ENCODE measurements around the gene PRIMPOL.
"Not testable (repeated sequence)": the region's sequence is repeated elsewhere in the genome, so short reads cannot be mapped to it uniquely, and the experiment has no call there.

PRIMPOL gene, protein sequence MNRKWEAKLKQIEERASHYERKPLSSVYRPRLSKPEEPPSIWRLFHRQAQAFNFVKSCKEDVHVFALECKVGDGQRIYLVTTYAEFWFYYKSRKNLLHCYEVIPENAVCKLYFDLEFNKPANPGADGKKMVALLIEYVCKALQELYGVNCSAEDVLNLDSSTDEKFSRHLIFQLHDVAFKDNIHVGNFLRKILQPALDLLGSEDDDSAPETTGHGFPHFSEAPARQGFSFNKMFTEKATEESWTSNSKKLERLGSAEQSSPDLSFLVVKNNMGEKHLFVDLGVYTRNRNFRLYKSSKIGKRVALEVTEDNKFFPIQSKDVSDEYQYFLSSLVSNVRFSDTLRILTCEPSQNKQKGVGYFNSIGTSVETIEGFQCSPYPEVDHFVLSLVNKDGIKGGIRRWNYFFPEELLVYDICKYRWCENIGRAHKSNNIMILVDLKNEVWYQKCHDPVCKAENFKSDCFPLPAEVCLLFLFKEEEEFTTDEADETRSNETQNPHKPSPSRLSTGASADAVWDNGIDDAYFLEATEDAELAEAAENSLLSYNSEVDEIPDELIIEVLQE

DNA sequence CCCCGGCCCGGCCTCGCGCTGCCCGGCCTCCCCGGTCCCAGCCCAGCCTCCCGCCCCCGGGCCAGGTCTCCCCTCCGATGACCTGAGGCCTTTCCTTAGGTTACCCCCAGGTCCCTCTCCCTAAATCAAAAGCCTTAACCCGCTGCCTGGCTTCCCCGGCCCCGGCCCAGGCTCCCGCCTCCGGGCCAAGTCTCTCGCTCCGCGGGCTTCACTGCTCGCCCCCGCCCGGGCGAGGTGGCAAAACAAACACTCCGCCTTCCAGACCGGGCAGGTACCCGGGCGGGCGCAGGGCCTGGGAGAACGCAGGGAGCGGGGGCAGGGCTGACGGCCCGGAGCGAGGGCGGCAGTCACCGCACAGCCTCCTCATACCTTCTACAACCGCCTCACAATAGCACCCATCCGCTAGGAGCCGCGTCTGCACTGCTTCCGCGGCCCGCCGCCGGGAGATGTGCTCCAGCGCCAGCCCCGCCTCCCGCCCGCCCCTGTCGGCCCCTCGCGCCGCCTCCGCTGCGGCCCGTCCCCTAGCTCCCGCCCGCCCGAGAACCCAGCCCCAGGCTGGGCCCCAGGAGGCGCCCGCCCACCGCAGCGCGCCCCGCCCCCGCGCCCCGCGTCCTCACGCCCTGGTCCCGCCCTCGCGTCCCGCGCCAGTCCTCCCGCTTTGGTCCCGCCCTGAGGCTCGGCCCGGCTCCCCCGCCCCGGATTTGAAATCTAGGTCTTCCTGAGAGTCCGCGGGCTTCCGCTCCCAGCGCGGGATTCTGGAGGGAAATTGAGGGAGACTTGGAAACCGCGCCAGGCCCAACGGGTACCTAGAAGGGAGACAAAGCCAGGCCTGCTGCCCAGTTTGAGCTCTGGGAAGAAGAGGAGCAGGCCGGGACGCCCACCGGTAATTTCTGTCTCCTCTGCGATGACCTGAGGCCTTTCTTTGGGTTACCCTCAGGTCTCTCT, at the start of gene PRIMPOL, which contains the start of gene CASP3:
PRIMPOL (plus strand) TSS at position 713 of the 945 bp plus-strand sequence. CDS start 7,403 bp downstream, outside the sequence.
CASP3 (minus strand) TSS at position 422 of the 945 bp plus-strand sequence. CDS start 10,994 bp downstream, outside the sequence.
- peak; percentile 97 for DNase-seq (ENCODE audit: low read depth)

- DNase-seq (ENCODE audit: low read depth) = not testable (repeated sequence)
These were observed 48.6 kb upstream of the PRIMPOL start for GRCh38 chr4:184600982-184601381.

- DNase-seq (ENCODE audit: low read depth) = not testable (repeated sequence)
These were observed 46.7 kb upstream of the PRIMPOL start for GRCh38 chr4:184602857-184603256.

- DNase-seq (ENCODE audit: low read depth) = not testable (repeated sequence)
These were observed 42.1 kb upstream of the PRIMPOL start for GRCh38 chr4:184607429-184607828.

- DNase-seq (ENCODE audit: low read depth) = no peak
These were observed 37.5 kb upstream of the PRIMPOL start for GRCh38 chr4:184612074-184612473.

DNA sequence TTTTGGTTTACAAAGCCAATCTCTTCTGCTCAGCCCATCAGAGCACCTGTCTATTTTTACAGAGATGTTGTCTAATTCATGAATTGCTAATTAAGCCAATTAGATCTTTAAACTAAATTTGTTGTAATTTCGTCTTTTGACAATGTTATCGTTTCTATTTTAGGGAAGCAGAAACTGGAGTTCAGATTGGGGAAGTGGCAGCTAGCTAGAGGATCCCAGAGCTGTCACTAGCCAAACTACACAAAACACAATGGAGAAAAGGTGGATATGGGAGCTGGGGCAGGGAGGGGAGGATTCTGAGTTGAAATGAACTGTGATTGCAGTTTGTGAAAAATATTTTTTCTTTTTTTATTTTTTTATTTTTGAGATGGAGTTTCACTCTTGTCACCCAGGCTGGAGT, 36.1 kb upstream of the PRIMPOL start:
- no peak for DNase-seq (ENCODE audit: low read depth)

GRCh38 chr4:184614509-184614908, 35.0 kb upstream of the PRIMPOL start:
- no peak for DNase-seq (ENCODE audit: low read depth)

GRCh38 chr4:184616168-184616567, 33.4 kb upstream of the PRIMPOL start:
- not testable (repeated sequence) for DNase-seq (ENCODE audit: low read depth)

GRCh38 chr4:184616633-184617551, 32.6 kb upstream of the PRIMPOL start:
- DNase-seq (ENCODE audit: low read depth) = no peak

DNA sequence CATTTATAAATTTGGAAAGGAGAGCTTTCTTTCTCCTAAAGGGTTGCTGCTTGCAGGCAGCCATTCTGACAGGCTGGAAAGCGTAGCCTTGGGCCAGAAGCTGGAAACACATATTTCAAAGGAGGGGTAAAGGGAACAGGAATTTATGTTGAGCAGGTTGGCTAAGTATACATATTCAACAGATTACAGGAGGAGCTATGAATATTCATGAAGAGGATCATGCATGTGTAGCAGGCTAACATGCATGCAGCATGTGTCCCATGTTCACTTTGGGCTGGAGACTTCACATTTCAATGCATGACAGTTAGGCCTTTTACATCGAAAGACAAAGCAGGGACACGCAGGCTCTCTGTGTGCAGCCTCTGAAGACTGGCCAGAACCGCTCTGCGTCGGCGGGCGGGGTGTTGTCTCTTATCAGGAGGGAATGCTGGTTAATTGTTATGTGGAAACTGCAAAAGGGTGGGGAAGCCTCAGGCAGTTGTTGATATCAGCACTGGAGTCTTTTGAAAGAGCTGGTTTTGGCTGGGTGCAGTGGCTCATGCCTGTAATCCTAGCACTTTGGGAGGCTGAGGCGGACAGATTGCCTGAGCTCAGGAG, 31.8 kb upstream of the PRIMPOL start:
- DNase-seq (ENCODE audit: low read depth) = no peak

GRCh38 chr4:184620212-184620867, 29.2 kb upstream of the PRIMPOL start:
- DNase-seq (ENCODE audit: low read depth) = no peak

GRCh38 chr4:184621518-184621917, 28.0 kb upstream of the PRIMPOL start:
- no peak for DNase-seq (ENCODE audit: low read depth)

- DNase-seq (ENCODE audit: low read depth) = not testable (repeated sequence)
These were observed 25.0 kb upstream of the PRIMPOL start for GRCh38 chr4:184624504-184624903.

GRCh38 chr4:184624972-184625554, 24.5 kb upstream of the PRIMPOL start:
- DNase-seq (ENCODE audit: low read depth) = no peak

DNA sequence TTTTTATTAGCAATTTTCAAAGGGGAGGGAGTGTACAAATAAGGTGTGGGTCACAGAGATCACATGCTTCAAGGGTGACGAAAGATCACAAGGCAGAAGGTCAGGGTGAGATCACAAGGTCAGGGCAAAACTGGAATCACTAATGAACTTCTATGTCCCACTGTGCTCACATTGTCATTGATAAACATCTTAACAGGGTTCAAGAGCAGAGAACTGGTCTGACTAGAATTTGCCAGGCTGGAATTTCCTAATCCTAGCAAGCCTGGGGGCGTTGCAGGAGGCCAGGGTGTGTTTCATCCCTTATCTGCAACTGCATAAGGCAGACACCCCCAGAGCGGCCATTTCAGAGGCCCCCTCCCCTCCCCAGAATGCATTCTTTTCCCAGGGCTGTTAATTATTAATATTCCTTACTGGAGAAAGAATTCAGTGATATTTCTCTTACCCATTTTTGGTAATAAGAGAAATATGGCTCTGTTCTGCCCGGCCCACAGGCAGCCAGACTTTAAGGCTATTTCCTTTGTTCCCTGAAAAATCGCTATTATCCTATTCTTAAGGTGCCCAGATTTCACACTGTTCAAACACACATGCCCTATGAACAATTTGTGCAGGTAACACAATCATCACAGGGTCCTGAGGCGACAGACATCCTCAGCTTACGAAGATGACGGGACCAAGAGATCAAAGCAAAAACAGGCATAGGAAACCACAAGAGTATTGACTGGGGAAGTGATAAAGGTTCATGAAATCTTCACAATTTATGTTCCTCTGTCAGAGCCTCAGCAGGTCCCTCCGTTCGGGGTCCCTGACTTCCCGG, 23.5 kb upstream of the PRIMPOL start:
- not testable (repeated sequence) for DNase-seq (ENCODE audit: low read depth)

DNA sequence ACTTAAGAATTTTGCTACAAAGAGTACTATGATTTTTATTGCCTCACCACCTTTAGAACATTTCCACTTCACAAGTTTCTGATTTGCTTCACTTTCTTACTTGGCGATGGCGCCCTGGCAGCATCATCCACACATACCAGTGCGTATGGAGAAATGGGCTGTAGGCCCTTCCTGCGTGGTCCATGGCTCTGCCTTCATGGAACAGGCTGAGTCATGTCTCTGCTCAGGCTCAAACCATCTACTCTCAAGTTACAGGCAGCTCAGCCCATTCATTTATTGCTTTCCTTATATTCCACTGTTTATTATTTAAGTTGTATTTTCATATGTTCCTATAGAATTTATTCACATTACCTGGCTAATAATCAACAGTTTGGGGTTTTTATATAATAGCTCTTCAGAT, 21.4 kb upstream of the PRIMPOL start:
- no peak for DNase-seq (ENCODE audit: low read depth)

DNA sequence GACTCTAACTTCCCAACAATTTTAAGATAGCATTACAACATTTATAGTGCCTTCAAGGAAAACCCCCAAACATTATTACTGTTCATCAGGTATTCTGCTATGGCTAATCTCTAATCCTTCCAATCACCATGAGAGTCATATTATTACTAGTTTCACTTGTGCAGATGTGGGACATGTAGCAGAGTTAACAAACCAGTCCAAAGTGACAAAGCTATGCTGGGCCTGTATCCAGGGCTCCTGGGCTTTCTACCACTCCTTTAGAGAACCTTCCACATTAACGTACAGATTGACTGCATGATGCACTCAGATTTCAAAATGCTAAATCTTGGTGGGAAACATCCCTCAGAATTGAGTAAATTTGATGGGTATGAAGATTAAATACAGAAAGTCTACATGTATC, 16.7 kb upstream of the PRIMPOL start:
- no peak for DNase-seq (ENCODE audit: low read depth)

- no peak for DNase-seq (ENCODE audit: low read depth)
These were observed 14.2 kb upstream of the PRIMPOL start for GRCh38 chr4:184635381-184635780.

DNA sequence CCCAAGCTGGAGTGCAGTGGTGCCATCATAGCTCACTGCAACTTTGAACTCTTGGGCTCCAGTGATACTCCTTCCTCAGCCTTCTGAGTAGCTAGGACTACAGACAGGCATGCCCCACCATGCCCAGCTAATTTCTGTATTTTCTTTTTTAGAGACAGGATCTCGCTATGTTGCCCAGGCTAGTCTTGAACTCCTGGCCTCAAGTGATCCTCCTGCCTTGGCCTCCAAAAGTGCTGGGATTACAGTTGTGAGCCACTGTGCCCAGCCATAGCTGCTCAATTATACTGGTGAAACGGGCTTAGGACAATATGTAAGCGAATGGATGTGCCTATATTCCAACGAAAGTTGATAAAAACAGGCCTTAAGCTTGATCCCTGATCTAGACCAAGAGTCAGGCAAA, 13.4 kb upstream of the PRIMPOL start:
- DNase-seq (ENCODE audit: low read depth) = no peak
